Uterus (tissue), 4 donors: Measurements from ENCODE around the gene PTPN23. TPM values are rescaled to one million over a fixed set of nuclear protein-coding genes. Genes with fewer than 3 reads are reported as not detected.

Source experiments
- DNase-seq, 2 donors: peaks; one replicate each; pipeline ENCODE4 v3.0.0-alpha.2; 2019 to 2020
- H3K27ac ChIP-seq, 2 donors: fragments of 200-600 bp; sonication (generic); 1 replicate in 1 of 2; 2 replicates in 1 of 2; pipeline ENCODE4 v1.5.1; 2016 to 2018
- H3K27me3 ChIP-seq, 2 donors: fragments of 200-600 bp; sonication (generic); one replicate each; pipeline ENCODE4 v1.5.1; 2018 to 2019; ENCODE audit warnings: control low read depth in 1 of 2
- H3K36me3 ChIP-seq, 2 donors: fragments of 200-600 bp; sonication (generic); one replicate each; pipeline ENCODE4 v1.5.1; 2019; ENCODE audit warnings: control low read depth in 1 of 2
- H3K4me1 ChIP-seq, 2 donors: fragments of 200-600 bp; sonication (generic); one replicate each; pipeline ENCODE4 v1.5.1; 2018 to 2019; ENCODE audit warnings: control low read depth in 1 of 2
- H3K4me3 ChIP-seq, 2 donors: fragments of 200-600 bp; sonication (generic); 1 replicate in 1 of 2; 2 replicates in 1 of 2; pipeline ENCODE4 v1.5.1; 2018 to 2019; ENCODE audit warnings: mild to moderate bottlenecking in 1 of 2
- H3K9me3 ChIP-seq, 2 donors: fragments of 200-600 bp; sonication (generic); one replicate each; pipeline ENCODE4 v1.5.1; 2019; ENCODE audit warnings: control low read depth in 1 of 2
- CTCF ChIP-seq, 4 experiments: fragments of 200-600 bp in 2 of 4; fragments of 450-650 bp in 2 of 4; sonication (generic) in 2 of 4; IDR thresholded peaks; one replicate each; pipeline ENCODE4 v1.5.1; 2016 to 2019; ENCODE audit warnings: antibody characterized with exemption in 4 of 4, mild to moderate bottlenecking in 2 of 4, moderate library complexity in 1 of 4
- POLR2A ChIP-seq, 2 donors: fragments of 450-650 bp; IDR thresholded peaks; one replicate each; pipeline ENCODE4 v1.6.1; 2016; ENCODE audit warnings: antibody characterized with exemption in 2 of 2, mild to moderate bottlenecking in 1 of 2, moderate library complexity in 1 of 2
- intact Hi-C: fragments of 100-400 bp; cut with DNase I; formaldehyde crosslinking; loops from one replicate; pipeline ENCODE4 v1.15.1; 2023; ENCODE audit warnings: low total_unique reads
- total RNA-seq, 4 donors: library from RNA; depleted of rRNA in 3 of 4; stranded (reverse); fragments of >200 nt in 3 of 4; gene quantifications; one replicate each; pipeline versions ENCODE4 v1.1.0 to v1.2.4, GENCODE V29; 2014 to 2023
- donor health status: DM: yes; HTN: yes; CAD: no.

PTPN23 gene
- total RNA-seq, 4 donors from 2014 or later: 5.1 to 51.6 (median 16.2) TPM

GRCh38 chr3:47427866-47428265 lies 47.0 kb downstream of the PTPN23 start:
- no peaks in the 10 kb centered on the region for H3K27me3 ChIP-seq
- TF ChIP-seq CTCF (IDR thresholded peaks at IDR 0.05): no peak
- no peak for DNase-seq
- no peaks in the 10 kb centered on the region for H3K36me3 ChIP-seq
- H3K27ac ChIP-seq: no peak overlapping the region
- no peaks in the 10 kb centered on the region for H3K4me1 ChIP-seq
- no peaks in the 10 kb centered on the region for H3K9me3 ChIP-seq
- H3K4me3 ChIP-seq: no peak overlapping the region
- intact Hi-C loops: no loop called here

GRCh38 chr3:47428662-47429061 lies 47.8 kb downstream of the PTPN23 start:
- no peak overlapping the region for H3K27ac ChIP-seq
- no peaks in the 10 kb centered on the region for H3K27me3 ChIP-seq
- H3K4me3 ChIP-seq: no peak overlapping the region
- no peaks in the 10 kb centered on the region for H3K9me3 ChIP-seq
- no peak for DNase-seq
- no peak for TF ChIP-seq CTCF (IDR thresholded peaks at IDR 0.05)
- no peak for TF ChIP-seq POLR2A (IDR thresholded peaks at IDR 0.05)
- no peaks in the 10 kb centered on the region for H3K36me3 ChIP-seq
- no peaks in the 10 kb centered on the region for H3K4me1 ChIP-seq
- intact Hi-C loops: no loop called here

- Histone ChIP-seq H3K27ac (no peak overlapping the region), H3K9me3 (no peaks in the 10 kb centered on the region), H3K4me3 (no peak overlapping the region), H3K4me1 (no peaks in the 10 kb centered on the region), H3K36me3 (no peaks in the 10 kb centered on the region), H3K27me3 (no peaks in the 10 kb centered on the region)
- TF ChIP-seq CTCF (IDR thresholded peaks at IDR 0.05): no peak
- TF ChIP-seq POLR2A (IDR thresholded peaks at IDR 0.05): no peak
- intact Hi-C loops: no loop called here
- no peak for DNase-seq
Measured at GRCh38 chr3:47429476-47430270, 48.9 kb downstream of the PTPN23 start.

- H3K4me3 ChIP-seq: no peak overlapping the region
Measured at GRCh38 chr3:47430606-47431005, 49.8 kb downstream of the PTPN23 start.

More at GRCh38 chr3:47430606-47431005, 49.8 kb downstream of the PTPN23 start:
- Histone ChIP-seq H3K27me3 (no peaks in the 10 kb centered on the region), H3K36me3 (no peaks in the 10 kb centered on the region), H3K9me3 (no peaks in the 10 kb centered on the region), H3K4me1 (no peaks in the 10 kb centered on the region), H3K27ac (no peak overlapping the region)
- no peak for DNase-seq
- TF ChIP-seq POLR2A (IDR thresholded peaks at IDR 0.05) (no peak), CTCF (IDR thresholded peaks at IDR 0.05) (no peak)
- intact Hi-C loops: no loop called here
